Thoracic aorta (tissue), 2 donors: ENCODE results near the gene GOLGB1. TPM values are rescaled to one million over a fixed set of nuclear protein-coding genes. Genes with fewer than 3 reads are reported as not detected.
A peak's percentile ranks its signal among the peaks of the same experiment; 100 is the strongest.

ENCODE experiments used
- ATAC-seq: fragments of 150-250 bp; one replicate; pipeline ENCODE4 v1.8.0; 2017; ENCODE audit warnings: low read depth; ENCODE audit not compliant: insufficient number of reproducible peaks, low FRiP score
- DNase-seq: peaks from one replicate; pipeline ENCODE4 v3.0.0-alpha.2; 2020; ENCODE audit warnings: low spot score
- H3K27ac ChIP-seq, 2 donors: fragments of 200-600 bp; sonication (generic); 1 replicate in 1 of 2; 2 replicates in 1 of 2; pipeline ENCODE4 v1.5.1; 2016; ENCODE audit warnings: mild to moderate bottlenecking in 2 of 2, moderate library complexity in 2 of 2
- H3K27me3 ChIP-seq: fragments of 200-600 bp; sonication (generic); replicated peaks from 2 replicates; pipeline ENCODE4 v1.6.0; 2016; ENCODE audit warnings: mild to moderate bottlenecking; ENCODE audit not compliant: insufficient read depth
- H3K36me3 ChIP-seq: fragments of 200-600 bp; sonication (generic); one replicate; pipeline ENCODE4 v1.5.1; 2016
- H3K4me1 ChIP-seq, 2 donors: fragments of 200-600 bp; sonication (generic); 1 replicate in 1 of 2; 2 replicates in 1 of 2; pipeline versions ENCODE4 v1.5.1 to v1.6.0; 2016; ENCODE audit warnings: low read depth in 2 of 2, mild to moderate bottlenecking in 1 of 2; ENCODE audit not compliant: control insufficient read depth in 1 of 2
- H3K4me3 ChIP-seq: fragments of 200-600 bp; sonication (generic); 2 replicates; pipeline ENCODE4 v1.5.1; 2016; ENCODE audit warnings: mild to moderate bottlenecking
- H3K9me3 ChIP-seq: fragments of 200-600 bp; sonication (generic); 2 replicates; pipeline ENCODE4 v1.5.1; 2016
- total RNA-seq, 2 donors: library from RNA; depleted of rRNA; stranded (reverse); fragments of >200 nt; gene quantifications; one replicate each; pipeline versions ENCODE4 v1.1.0 to v1.2.3, GENCODE V29; 2016
- TF ChIP-seq, protein P1 (sequence below): fragments of 200-600 bp; sonication (generic); IDR thresholded peaks from one replicate; pipeline ENCODE4 v1.5.1; 2019; ENCODE audit warnings: antibody characterized with exemption

Gene GOLGB1
- total RNA-seq, 2 donors from 2014 or later, result 62.3 to 78.5 TPM

DNA sequence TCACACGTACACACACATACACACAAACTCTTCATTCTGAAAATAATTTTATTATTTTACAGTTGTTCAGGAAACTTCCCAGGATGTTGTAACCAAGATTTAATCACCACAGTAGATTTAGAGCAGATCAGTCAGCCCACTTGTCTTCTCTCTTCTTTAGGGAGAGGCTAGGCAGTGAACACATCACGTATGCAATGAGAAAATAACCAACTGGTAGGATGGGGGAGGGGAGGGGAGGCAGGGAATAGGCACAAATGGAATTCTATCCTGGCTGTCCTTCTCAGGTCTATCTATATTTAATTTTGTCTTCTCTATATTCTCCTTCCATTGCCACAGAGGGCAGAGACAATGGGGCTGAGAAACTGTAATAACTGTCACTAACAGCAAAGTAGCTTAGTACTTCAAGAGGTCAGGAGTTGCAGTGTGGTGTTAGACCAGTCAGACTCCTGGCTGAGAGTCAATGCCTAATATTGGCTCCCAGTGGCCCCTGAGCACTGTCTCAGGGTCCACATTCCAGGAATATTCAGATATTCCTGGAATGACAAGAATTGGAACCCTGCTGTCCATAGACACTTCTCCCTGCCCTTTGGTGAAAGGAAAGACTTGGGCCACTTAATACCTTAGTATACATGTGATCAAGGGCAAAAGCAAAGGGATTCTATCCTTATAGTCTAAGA is 86.2 kb downstream of the GOLGB1 start:
- Histone ChIP-seq H3K4me3 (no peak overlapping the region), H3K27ac (no peak overlapping the region), H3K36me3 (peaks cover 40% of the 10 kb centered on the region), H3K27me3 (no peaks in the 10 kb centered on the region), H3K9me3 (no peaks in the 10 kb centered on the region), H3K4me1 (peaks cover 0 to 5% of the 10 kb centered on the region in 2 donors)
- TF ChIP-seq, protein P1, sequence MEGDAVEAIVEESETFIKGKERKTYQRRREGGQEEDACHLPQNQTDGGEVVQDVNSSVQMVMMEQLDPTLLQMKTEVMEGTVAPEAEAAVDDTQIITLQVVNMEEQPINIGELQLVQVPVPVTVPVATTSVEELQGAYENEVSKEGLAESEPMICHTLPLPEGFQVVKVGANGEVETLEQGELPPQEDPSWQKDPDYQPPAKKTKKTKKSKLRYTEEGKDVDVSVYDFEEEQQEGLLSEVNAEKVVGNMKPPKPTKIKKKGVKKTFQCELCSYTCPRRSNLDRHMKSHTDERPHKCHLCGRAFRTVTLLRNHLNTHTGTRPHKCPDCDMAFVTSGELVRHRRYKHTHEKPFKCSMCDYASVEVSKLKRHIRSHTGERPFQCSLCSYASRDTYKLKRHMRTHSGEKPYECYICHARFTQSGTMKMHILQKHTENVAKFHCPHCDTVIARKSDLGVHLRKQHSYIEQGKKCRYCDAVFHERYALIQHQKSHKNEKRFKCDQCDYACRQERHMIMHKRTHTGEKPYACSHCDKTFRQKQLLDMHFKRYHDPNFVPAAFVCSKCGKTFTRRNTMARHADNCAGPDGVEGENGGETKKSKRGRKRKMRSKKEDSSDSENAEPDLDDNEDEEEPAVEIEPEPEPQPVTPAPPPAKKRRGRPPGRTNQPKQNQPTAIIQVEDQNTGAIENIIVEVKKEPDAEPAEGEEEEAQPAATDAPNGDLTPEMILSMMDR, result no peak
- no peak for ATAC-seq
- DNase-seq, result no peak

DNA sequence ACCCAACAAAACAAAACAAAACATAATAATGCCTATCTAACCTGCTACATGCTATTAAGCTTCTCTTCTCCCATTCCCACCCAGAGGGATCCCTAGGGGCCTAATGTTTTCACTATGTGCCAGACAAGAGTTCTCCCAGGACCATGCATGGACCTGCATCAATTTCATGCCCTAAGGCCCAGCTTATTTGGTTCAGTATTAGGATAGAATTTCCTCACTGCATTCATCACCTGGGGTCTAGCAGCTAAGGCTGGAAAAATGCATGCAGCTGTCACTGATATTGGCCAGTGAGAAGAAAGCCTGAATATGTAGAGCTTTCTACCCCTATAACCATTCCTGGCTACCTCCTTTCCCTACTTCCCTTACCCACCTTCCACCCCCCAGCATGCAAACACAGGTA is 86.8 kb downstream of the GOLGB1 start:
- Histone ChIP-seq H3K27me3 (no peaks in the 10 kb centered on the region), H3K4me3 (no peak overlapping the region), H3K27ac (no peak overlapping the region), H3K4me1 (peaks cover 0 to 5% of the 10 kb centered on the region in 2 donors), H3K36me3 (peaks cover 35% of the 10 kb centered on the region), H3K9me3 (no peaks in the 10 kb centered on the region)
- DNase-seq, result no peak
- TF ChIP-seq, protein P1, result no peak
- ATAC-seq, result no peak

DNA sequence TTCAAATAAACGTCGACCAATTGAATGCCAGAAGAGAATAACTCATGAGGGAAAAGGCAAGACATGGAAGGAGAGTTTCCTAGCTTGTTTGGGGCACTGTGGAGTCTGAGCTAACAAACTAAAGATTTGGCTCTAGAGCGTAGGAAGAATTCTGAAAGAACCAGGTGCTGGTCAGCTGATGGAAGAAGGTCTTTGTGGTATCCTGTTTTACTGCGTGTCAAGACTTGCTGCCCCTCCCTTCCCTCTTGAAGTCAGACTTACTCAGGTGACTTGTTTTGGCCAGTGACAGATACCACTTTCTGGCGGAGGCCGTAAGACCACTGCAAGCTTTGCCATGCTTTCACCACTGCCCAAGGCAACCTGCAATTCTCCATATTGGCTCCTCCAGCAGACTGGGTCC is 88.2 kb downstream of the GOLGB1 start:
- H3K27ac ChIP-seq, result peak overlapping the region in 1 of 2 donors; percentile 44
- no peak for ATAC-seq

DNA sequence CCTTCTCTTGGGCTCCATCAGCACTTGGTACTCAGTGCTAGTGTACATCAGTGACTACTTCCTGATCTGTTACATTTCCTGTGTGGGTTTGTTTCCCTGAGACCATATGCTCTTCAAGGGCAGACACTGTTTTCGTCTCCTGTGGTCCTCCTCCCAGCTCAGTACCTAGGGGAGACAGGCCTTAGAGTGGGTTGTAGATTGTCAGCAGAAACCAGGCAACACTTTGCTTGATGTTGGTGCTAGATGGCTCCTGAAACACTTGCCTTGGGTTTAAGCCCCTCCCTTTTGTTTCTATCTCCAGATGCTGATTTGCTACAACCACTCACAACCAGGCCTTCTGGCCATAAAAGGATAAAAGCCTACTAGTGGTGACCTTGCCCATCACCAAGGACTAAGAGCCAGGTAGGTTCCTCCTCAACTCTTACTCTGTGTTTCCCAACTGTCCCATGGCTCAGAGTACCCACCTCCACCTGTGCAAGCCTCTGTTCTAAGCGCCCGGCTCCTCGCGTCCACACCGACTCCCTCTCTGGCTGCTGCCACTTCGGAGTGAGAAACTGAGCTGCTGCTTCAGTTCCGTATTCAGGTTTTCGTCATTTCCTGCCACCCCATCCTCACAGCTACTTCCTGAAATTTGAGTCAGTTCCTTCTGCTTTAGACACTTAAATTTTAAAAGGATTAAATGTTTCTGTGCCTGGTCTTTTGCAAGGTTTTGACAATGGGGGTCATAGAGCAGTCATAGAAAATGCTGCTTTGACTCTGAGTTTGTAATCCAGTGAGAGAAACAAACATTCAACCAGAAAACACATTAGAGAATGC is 89.0 kb downstream of the GOLGB1 start, which contains the start of gene HCLS1:
TSS of gene HCLS1 (minus strand) at position 548 of the 816 bp plus-strand sequence. CDS start 2,556 bp downstream, outside the sequence.
- ATAC-seq, result no peak
- peak within 1 kb of the TSS; percentile 50 for H3K4me3 ChIP-seq
- no peak for DNase-seq
- H3K9me3 ChIP-seq, result no peaks in the 10 kb centered on the region
- peaks cover 14% of the 10 kb centered on the region for H3K36me3 ChIP-seq
- H3K4me1 ChIP-seq, result peaks cover 0 to 5% of the 10 kb centered on the region in 2 donors
- no peaks in the 10 kb centered on the region for H3K27me3 ChIP-seq
- TF ChIP-seq, protein P1, result no peak
- H3K27ac ChIP-seq, result peak within 1 kb of the TSS; percentile 40 to 44

More for the DNA sequence above, 88.2 kb downstream of the GOLGB1 start:
- Histone ChIP-seq H3K36me3 (peaks cover 22% of the 10 kb centered on the region), H3K27me3 (no peaks in the 10 kb centered on the region), H3K9me3 (no peaks in the 10 kb centered on the region), H3K4me1 (peaks cover 0 to 5% of the 10 kb centered on the region in 2 donors), H3K4me3 (no peak overlapping the region)
- TF ChIP-seq, protein P1, result no peak
- DNase-seq, result no peak

DNA sequence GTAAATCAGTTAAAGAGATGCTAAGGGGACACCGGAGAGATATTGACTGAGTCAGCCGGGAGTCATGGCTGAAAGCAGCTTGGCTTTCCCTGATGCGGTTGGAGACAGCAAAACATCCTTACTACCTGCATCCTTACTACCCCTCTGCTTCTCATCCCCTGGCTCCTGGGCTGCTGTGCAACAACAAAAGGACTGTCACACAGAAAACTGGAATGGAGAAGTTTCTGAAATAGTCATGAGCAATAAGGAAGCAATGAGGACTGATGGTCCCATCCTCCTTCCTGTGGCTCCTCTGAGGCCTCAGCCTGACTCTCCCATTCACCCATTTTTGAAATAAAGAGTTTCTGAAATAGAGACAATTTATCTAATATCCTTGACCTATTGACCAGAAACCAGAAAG is 90.0 kb downstream of the GOLGB1 start:
- peak overlapping the region; percentile 50 for H3K4me3 ChIP-seq
- H3K27me3 ChIP-seq, result no peaks in the 10 kb centered on the region
- H3K9me3 ChIP-seq, result no peaks in the 10 kb centered on the region
- H3K4me1 ChIP-seq, result peaks cover 0 to 5% of the 10 kb centered on the region in 2 donors
- DNase-seq (no peak), ATAC-seq (no peak)
- H3K36me3 ChIP-seq, result peaks cover 7% of the 10 kb centered on the region
- TF ChIP-seq, protein P1, result no peak
- H3K27ac ChIP-seq, result peak overlapping the region in 1 of 2 donors; percentile 44
